GM19395 (cell line): Measurements from ENCODE around the gene KCND2.
"Not testable (repeated sequence)": the region's sequence is repeated elsewhere in the genome, so short reads cannot be mapped to it uniquely, and the experiment has no call there.

Experiments used
- ATAC-seq: cut with Tn5 transposase; IDR thresholded peaks from one replicate; pipeline ENCODE4 v1.9.1; 2021; ENCODE audit warnings: mild to moderate bottlenecking, moderate library complexity; ENCODE audit not compliant: unreplicated experiment

The KCND2 gene

GRCh38 chr7:120733835-120734234 is 460.9 kb downstream of the KCND2 start:
- no peak for ATAC-seq

GRCh38 chr7:120735791-120736190 is 462.8 kb downstream of the KCND2 start:
- ATAC-seq = no peak

- ATAC-seq = no peak
Measured at GRCh38 chr7:120738816-120739215, 465.8 kb downstream of the KCND2 start.

- ATAC-seq = no peak
Measured at GRCh38 chr7:120740348-120740747, 467.4 kb downstream of the KCND2 start.

- no peak for ATAC-seq
Measured at GRCh38 chr7:120741371-120742042, 468.5 kb downstream of the KCND2 start.

GRCh38 chr7:120742372-120742771 is 469.4 kb downstream of the KCND2 start:
- no peak for ATAC-seq

- ATAC-seq = no peak
Measured at GRCh38 chr7:120743128-120743527, 470.2 kb downstream of the KCND2 start.

GRCh38 chr7:120760050-120760449 is 487.1 kb downstream of the KCND2 start:
- peak; percentile 78 for ATAC-seq

- ATAC-seq = no peak
Measured at GRCh38 chr7:120760851-120761250, 487.9 kb downstream of the KCND2 start.

GRCh38 chr7:120770206-120770605 is 497.2 kb downstream of the KCND2 start:
- no peak for ATAC-seq

- ATAC-seq = no peak
Measured at GRCh38 chr7:120774481-120774880, 501.5 kb downstream of the KCND2 start.

GRCh38 chr7:120775755-120776154 is 502.8 kb downstream of the KCND2 start:
- no peak for ATAC-seq

GRCh38 chr7:120779078-120779477 is 506.1 kb downstream of the KCND2 start:
- ATAC-seq = not testable (repeated sequence)

GRCh38 chr7:120780451-120780850 is 507.5 kb downstream of the KCND2 start:
- not testable (repeated sequence) for ATAC-seq

- ATAC-seq = no peak
Measured at GRCh38 chr7:120780938-120781337, 508.0 kb downstream of the KCND2 start.

- not testable (repeated sequence) for ATAC-seq
Measured at GRCh38 chr7:120781924-120782323, 508.9 kb downstream of the KCND2 start.

- no peak for ATAC-seq
Measured at GRCh38 chr7:120783273-120783672, 510.3 kb downstream of the KCND2 start.

GRCh38 chr7:120783721-120784120 is 510.7 kb downstream of the KCND2 start:
- no peak for ATAC-seq

GRCh38 chr7:120785095-120785494 is 512.1 kb downstream of the KCND2 start:
- ATAC-seq = no peak

- ATAC-seq = peak; percentile 95
Measured at GRCh38 chr7:120792091-120792860, 519.3 kb downstream of the KCND2 start.

GRCh38 chr7:120792861-120793130 is 519.8 kb downstream of the KCND2 start:
- ATAC-seq = no peak

- ATAC-seq = no peak
Measured at GRCh38 chr7:120793213-120793936, 520.4 kb downstream of the KCND2 start.
